Measurements from ENCODE around the gene MRPL46.

- TF ChIP-seq EZH2 (IDR thresholded peaks at IDR 0.05; ENCODE audit: borderline replicate concordance, low read depth, low read length, severe bottlenecking) (no peak), CTCF (IDR thresholded peaks at IDR 0.05; ENCODE audit: extremely low read depth in 1 of 2, insufficient read depth in 1 of 2, low read depth in 1 of 2, low read length in 2 of 2) (no peak), POLR2AphosphoS5 (IDR thresholded peaks at IDR 0.05; ENCODE audit: insufficient read depth, low read depth, low read length) (no peak), MAX (IDR thresholded peaks at IDR 0.05; ENCODE audit: insufficient read depth, insufficient read length) (no peak), POLR2A (IDR thresholded peaks at IDR 0.05; ENCODE audit: low read depth, low read length) (no peak)
These were observed 44.0 kb upstream of the MRPL46 start for GRCh38 chr15:88511161-88511560.

All from endothelial cell of umbilical vein (primary cell).